NCI-H524 treated with DMSO at 0.1 percent for 48 hours (cell line): ENCODE measurements around the gene TOM1L1.

Source experiments
- DNase-seq: peaks from one replicate; lab custom pipeline; 2025; lab: John Stamatoyannopoulos, UW

Gene TOM1L1

GRCh38 chr17:54898576-54898975 is 2.1 kb upstream of the TOM1L1 start:
- DNase-seq = no peak

GRCh38 chr17:54899201-54899600 is 1.5 kb upstream of the TOM1L1 start:
- DNase-seq = no peak

GRCh38 chr17:54899721-54900456 is 763 bp upstream of the TOM1L1 start:
- no peak for DNase-seq

DNA sequence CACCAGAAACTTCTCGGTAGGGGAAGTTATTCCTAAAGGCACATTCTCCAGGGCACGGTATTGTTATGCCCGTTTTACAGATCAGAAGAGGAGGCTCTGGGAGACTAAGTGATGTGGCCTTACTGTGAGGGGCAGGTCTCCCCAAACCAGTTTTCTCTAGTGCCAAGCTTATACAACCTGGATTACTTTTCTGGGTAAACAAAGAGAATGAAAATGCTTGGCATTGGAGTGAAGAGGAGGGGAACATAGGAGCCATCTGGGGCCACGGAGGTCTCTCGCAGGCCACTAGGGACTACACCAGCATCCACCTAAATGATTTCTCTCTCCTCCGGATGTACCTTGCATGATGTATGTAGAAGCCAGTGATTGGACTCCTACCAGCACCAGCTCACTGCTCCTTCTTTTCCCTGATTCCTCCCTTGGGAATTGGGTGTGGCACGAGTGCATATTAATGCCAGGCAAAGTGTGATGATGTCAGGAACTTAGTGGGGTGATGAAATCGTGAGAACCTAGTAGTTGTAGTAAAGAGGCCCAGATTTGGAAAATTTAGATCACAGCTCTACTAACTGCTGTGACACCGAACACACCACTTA is 674 bp downstream of the TOM1L1 start:
- no peak for DNase-seq

DNA sequence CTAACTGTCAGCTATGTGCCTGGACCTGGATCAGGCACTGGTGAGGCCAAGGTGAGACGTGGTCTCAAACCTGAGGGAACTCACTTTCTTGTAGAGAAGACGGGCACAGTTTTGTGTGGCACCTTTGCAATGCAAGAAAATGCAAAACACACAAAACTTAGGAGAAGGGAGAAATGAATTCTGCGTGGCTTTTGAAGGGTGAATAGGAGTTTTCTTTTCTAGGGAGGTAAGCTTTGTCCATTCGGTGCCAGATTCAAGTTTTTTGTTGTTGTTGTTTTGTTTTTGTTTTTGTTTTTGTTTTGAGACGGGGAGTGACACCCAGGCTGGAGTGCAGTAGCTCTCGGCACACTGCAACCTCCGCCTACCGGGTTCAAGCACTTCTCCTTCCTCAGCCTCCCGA is 1.4 kb downstream of the TOM1L1 start:
- DNase-seq = no peak

GRCh38 chr17:54902611-54903010 is 2.0 kb downstream of the TOM1L1 start:
- no peak for DNase-seq

GRCh38 chr17:54903375-54903774 is 2.7 kb downstream of the TOM1L1 start:
- DNase-seq = no peak

DNA sequence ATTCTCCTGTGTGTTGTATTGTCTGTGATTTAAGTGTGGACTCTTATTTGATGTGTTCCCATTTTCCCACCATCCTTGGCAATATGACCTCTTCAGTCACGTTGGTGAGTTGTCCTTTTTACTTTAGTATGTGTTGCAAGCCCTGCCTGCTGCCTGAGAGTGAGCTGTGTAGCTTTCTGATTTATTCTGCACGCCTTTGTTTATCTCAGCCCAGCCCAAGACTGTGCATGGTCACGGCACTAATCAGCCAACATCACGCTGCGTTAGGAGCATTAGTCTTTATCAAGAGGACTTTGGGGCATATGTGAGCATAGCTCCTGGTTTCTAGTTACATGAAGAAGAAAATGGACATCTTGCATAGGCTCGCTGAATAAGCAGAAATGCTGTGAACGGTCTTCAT is 6.0 kb downstream of the TOM1L1 start:
- DNase-seq = no peak

- no peak for DNase-seq
Observed at GRCh38 chr17:54907376-54907775, 6.7 kb downstream of the TOM1L1 start.

DNA sequence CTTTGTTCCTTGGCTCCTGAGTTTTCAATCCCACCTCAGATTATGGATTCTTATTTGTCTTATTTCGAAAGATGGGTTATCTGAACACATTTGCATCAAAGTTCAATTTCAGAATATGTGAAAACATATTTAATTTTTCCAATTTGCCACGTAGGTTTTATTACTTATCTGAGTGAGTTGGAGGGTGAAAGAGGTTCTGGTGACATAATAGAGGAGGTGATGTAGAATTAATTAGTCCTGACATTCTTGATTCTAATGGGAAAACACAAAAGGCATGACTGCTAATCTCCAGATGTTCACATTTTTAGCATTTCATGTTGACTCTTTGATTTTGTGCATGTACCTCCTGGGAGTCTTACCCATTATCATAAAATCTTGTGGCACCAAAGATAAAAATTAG is 9.1 kb downstream of the TOM1L1 start:
- DNase-seq = no peak

GRCh38 chr17:54916721-54917120 is 16.1 kb downstream of the TOM1L1 start:
- DNase-seq = no peak

GRCh38 chr17:54919425-54919824 is 18.8 kb downstream of the TOM1L1 start:
- DNase-seq = no peak

GRCh38 chr17:54920819-54921218 is 20.2 kb downstream of the TOM1L1 start:
- no peak for DNase-seq

DNA sequence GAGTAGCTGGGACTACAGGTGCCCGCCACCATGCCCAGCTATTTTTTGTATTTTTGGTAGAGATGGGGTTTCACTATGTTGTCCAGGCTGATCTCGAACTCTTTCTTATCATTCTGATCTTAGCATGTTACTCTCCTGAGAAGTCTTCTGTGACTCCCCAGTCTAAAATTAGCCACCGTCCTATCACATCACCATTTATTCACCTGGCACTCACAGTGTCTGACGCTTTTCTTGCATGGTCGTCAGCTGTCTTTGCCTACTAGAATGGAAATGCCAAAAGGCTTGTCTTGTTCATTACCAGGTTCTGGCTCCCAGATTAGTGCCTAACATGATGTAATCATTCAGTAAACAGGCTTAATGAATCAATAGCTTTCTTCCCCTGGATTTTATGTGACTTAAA is 23.8 kb downstream of the TOM1L1 start:
- no peak for DNase-seq

DNA sequence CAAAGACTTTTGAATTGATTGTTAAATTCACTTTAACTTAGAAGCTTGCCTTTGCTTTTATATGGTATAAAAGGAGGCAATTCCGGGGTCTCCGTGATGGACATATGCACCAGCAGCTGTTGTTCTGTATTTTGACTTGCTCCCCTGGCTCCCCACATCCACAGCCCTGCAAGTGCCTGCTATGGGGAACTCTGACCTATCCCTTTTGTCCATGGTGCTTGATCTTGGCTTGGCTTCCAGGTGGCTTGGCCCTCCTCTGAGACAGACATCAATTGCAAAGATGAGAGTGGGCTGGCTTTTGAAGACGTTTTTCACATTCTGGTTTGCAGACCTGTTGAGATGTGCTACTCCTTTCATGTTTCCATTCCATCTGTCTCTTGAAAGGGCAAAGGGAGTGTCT is 26.9 kb downstream of the TOM1L1 start:
- no peak for DNase-seq

DNA sequence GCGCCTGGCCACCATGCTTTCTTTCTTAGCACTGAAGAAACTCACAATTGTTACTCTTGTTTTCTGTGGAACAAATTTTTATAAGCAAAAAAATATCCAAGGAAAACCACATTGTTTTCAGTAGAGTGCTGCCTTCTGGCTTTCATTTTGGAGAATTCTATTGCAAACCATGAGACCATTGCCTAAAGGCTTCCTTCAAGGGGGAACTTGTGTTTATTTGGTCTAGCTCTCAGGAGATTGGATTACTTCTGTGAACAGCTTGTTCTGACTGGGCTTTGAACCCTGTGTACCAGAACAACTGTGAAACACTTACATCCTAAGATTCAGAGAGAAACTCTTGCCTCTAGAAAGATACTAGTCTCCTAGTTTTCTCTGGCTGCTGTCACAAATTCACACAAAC is 32.1 kb downstream of the TOM1L1 start:
- DNase-seq = no peak

DNA sequence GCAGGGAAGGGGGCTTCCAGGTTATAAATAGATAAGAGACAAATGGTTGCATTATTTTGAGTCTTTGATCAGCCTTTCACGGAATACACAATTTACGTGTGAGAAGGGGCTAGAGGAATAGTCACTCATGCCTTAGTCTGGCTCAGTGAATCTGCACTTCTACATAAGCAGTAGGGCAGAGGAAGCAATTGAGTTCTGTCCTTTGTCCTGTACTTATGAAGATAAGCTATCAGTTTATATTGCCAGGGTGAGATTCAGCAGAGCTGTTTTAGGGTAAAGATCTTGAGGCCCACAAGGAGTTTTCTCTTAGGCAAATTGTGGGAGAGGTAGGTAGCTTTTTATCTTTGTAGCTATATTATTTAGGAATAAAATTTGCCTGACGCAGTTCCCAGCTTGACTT is 33.3 kb downstream of the TOM1L1 start:
- DNase-seq = no peak

DNA sequence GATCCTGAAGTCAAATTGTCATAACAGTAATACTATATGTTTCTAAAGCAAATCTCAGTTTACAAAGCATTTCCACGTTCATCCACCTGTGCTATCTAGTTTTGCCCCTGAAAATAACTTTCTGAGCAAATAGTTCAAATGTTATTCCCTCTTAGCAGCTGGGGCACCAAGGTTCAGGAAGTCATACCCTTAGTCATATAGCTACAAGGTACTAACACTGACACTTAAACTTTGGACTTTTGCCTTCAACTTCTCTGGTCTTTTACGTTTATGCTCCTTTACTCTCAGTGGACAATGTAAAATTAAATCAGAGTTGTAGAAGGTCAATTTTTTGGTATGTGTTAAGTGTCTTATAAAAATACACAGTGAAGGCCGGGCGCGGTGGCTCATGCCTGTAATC is 34.8 kb downstream of the TOM1L1 start:
- no peak for DNase-seq

GRCh38 chr17:54937018-54937417 is 36.4 kb downstream of the TOM1L1 start:
- DNase-seq = no peak

DNA sequence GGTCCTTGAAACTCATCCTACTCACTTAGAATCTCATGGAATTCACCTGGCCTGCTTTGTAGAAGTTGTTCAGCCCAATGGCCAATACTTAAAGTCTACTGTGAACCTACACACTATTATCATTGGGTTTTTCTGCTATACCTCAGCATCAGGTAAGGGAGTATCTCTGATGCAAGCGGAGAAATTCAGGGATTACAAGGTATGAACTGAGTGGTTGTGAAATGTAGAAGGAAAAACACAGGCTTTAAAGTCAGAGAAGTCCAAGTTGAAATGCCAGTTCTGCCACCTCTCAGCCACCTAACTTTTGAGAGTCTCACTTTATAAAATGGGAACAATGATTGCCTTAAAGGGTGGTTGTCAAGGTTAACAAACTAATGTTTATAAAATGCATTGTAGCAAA is 36.8 kb downstream of the TOM1L1 start:
- no peak for DNase-seq

DNA sequence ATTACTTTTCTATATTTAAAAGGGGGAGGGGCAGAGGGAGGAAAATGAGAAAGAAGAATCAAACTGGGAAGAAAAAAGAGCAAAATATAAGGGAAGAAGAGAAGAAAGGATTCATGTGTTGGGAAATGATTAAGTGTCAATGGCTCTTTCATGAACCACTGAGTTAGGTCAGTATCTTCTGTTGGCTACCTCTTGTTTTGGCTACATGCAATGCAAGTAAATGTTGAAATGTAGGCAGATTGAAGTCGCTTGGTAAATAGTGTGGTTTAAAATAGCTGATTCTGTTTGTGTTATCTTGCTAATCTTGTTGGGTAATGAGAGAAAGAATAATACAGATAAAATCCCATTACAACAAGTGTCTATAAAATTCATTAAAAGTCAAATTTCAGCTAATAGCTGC is 40.6 kb downstream of the TOM1L1 start:
- DNase-seq = no peak

DNA sequence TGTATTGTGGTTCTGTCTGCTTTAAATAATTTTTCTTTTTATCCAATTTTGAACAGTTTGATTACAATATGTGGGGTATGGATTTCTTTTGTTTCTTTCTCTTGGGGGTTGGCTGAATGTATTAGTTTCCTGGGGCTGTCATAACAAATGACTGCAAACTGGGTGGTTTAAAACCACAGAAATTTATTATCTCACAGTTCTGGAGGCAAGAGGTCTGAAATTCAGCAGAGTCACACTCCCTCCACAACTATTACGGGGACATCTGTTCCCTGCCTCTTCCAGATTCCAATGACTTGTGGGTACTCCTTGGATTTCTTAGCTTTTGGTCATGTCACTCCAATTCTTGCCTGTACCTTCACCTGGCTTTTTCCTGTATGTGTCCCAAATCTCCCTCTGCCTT is 44.1 kb downstream of the TOM1L1 start:
- no peak for DNase-seq

- no peak for DNase-seq
Observed at GRCh38 chr17:54945231-54945630, 44.6 kb downstream of the TOM1L1 start.

- DNase-seq = no peak
Observed at GRCh38 chr17:54945671-54946070, 45.0 kb downstream of the TOM1L1 start.
